Type B pancreatic cell (in vitro differentiated cells): ENCODE results near the gene SMAD1. TPM values are rescaled to one million over a fixed set of nuclear protein-coding genes. Genes with fewer than 3 reads are reported as not detected.

Source experiments
- DNase-seq: peaks from one replicate; pipeline ENCODE4 v3.0.0; 2021; ENCODE audit warnings: mixed read lengths; ENCODE audit not compliant: unreplicated experiment; ENCODE audit errors: extremely low spot score
- H3K27ac Mint-ChIP-seq: 2 replicates; pipeline ENCODE4 v1.8.0; 2021; ENCODE audit warnings: mild to moderate bottlenecking, mixed read lengths
- H3K27me3 Mint-ChIP-seq: 2 replicates; pipeline ENCODE4 v1.8.0; 2021; ENCODE audit warnings: mixed read lengths
- H3K36me3 Mint-ChIP-seq: 2 replicates; pipeline ENCODE4 v1.8.0; 2021; ENCODE audit warnings: mixed read lengths
- H3K4me1 Mint-ChIP-seq: one replicate; pipeline ENCODE4 v1.8.0; 2021; ENCODE audit warnings: mixed read lengths; ENCODE audit not compliant: unreplicated experiment
- H3K4me3 Mint-ChIP-seq: 2 replicates; pipeline ENCODE4 v1.8.0; 2021; ENCODE audit warnings: mild to moderate bottlenecking, mixed read lengths
- H3K9me3 Mint-ChIP-seq: 2 replicates; pipeline ENCODE4 v1.8.0; 2021; ENCODE audit warnings: mixed read lengths
- CTCF ChIP-seq: fragments of 200-600 bp; sonication (generic); conservative IDR thresholded peaks from 2 replicates; pipeline ENCODE4 v1.5.0; 2021; ENCODE audit warnings: antibody characterized with exemption, mild to moderate bottlenecking
- total RNA-seq: library from RNA; stranded (reverse); gene quantifications from 2 replicates; pipeline ENCODE4 v1.2.1, GENCODE V29; 2021; ENCODE audit warnings: low replicate concordance

SMAD1 gene
- total RNA-seq, 1 donor from 2014 or later, result 32.0 TPM

DNA sequence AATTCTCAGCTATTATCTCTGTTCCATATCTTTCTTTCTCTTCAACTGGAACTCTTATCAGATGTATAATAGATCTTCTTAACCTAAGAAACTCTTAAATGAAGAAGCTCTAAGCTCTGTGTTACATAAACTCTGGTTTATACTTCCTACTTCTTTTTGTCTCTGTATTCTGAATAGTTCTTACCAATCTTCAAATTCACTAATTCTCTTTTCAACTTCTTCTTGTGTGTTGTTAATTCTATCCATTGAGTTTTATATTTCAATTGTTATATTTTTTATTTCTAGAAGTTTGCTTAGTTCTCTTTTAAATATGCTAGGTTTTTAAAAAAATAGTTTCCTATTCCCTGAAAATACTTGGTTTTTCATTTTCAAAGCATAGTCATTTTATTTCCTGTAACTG, 124.3 kb downstream of the SMAD1 start:
- H3K27me3 Mint-ChIP-seq, result no peaks in the 10 kb centered on the region
- H3K9me3 Mint-ChIP-seq, result no peaks in the 10 kb centered on the region
- no peak overlapping the region for H3K4me3 Mint-ChIP-seq
- no peak overlapping the region for H3K27ac Mint-ChIP-seq
- no peak for DNase-seq
- no peaks in the 10 kb centered on the region for H3K4me1 Mint-ChIP-seq
- no peak for TF ChIP-seq CTCF
- no peaks in the 10 kb centered on the region for H3K36me3 Mint-ChIP-seq

Other genes with a start within 250 kb of the SMAD1 start
- 10.0 and 10.4 TPM in 2 replicates for gene MMAA, start 137.5 kb downstream of the SMAD1 start, total RNA-seq
- not detected in 2 replicates for gene C4orf51, start 198.3 kb downstream of the SMAD1 start, total RNA-seq